Fibroblast of lung (primary cell): ENCODE measurements around the gene WDR27. TPM values are rescaled to one million over a fixed set of nuclear protein-coding genes. Genes with fewer than 3 reads are reported as not detected.

Experiments
- DNase-seq, 2 donors: peaks; one replicate each; pipeline versions ENCODE4 v3.0.0 to v3.0.0-alpha.2; 2010; ENCODE audit warnings: low read depth in 2 of 2
- H2AFZ ChIP-seq: 2 replicates; pipeline ENCODE4 v1.5.1; 2012; ENCODE audit warnings: low read length, control low read depth, inconsistent platforms
- H3K27ac ChIP-seq: 2 replicates; pipeline ENCODE4 v1.5.1; 2011; ENCODE audit warnings: low read length, control low read depth; ENCODE audit not compliant: insufficient read depth
- H3K27me3 ChIP-seq: 2 replicates; pipeline ENCODE4 v1.5.1; 2011; ENCODE audit warnings: mild to moderate bottlenecking, low read length; ENCODE audit not compliant: control insufficient read depth, insufficient read depth
- H3K36me3 ChIP-seq: 2 replicates; pipeline ENCODE4 v1.5.1; 2011; ENCODE audit warnings: low read length; ENCODE audit not compliant: control insufficient read depth, insufficient read depth
- H3K4me1 ChIP-seq: 2 replicates; pipeline ENCODE4 v1.5.1; 2011; ENCODE audit warnings: low read length; ENCODE audit not compliant: control insufficient read depth, insufficient read depth; ENCODE audit errors: extremely low read depth
- H3K4me2 ChIP-seq: 2 replicates; pipeline ENCODE4 v1.5.1; 2011; ENCODE audit warnings: low read length, control low read depth; ENCODE audit not compliant: insufficient read depth; ENCODE audit errors: extremely low read depth
- H3K4me3 ChIP-seq, 4 experiments: fragments of 200-600 bp in 1 of 4; sonication (generic) in 1 of 4; replicated peaks in 1 of 4; 2 replicates each; pipeline ENCODE4 v1.5.1; 2011 to 2016; ENCODE audit warnings: low read length in 4 of 4, low read depth in 3 of 4, mild to moderate bottlenecking in 3 of 4, control low read depth in 2 of 4, inconsistent platforms in 1 of 4, mixed read lengths in 1 of 4; ENCODE audit not compliant: insufficient read depth in 1 of 4; ENCODE audit errors: control extremely low read depth in 1 of 4
- H3K79me2 ChIP-seq: 2 replicates; pipeline ENCODE4 v1.5.1; 2012; ENCODE audit warnings: mild to moderate bottlenecking, low read length, inconsistent platforms; ENCODE audit not compliant: control insufficient read depth, insufficient read depth
- H3K9ac ChIP-seq: 2 replicates; pipeline ENCODE4 v1.5.1; 2011; ENCODE audit warnings: mild to moderate bottlenecking, low read length, control low read depth; ENCODE audit not compliant: insufficient read depth
- H3K9me3 ChIP-seq: 2 replicates; pipeline ENCODE4 v1.5.1; 2012; ENCODE audit warnings: low read depth, low read length; ENCODE audit not compliant: control insufficient read depth, insufficient read depth
- H4K20me1 ChIP-seq: 2 replicates; pipeline ENCODE4 v1.5.1; 2011; ENCODE audit warnings: low read length; ENCODE audit not compliant: control insufficient read depth, insufficient read depth; ENCODE audit errors: extremely low read depth
- CTCF ChIP-seq, 2 donors: IDR thresholded peaks in 1 of 2; conservative IDR thresholded peaks in 1 of 2; 1 replicate in 1 of 2; 2 replicates in 1 of 2; pipeline ENCODE4 v1.5.1; 2011 to 2012; ENCODE audit warnings: low read length in 2 of 2, control low read depth in 1 of 2, inconsistent platforms in 1 of 2, low read depth in 1 of 2, mild to moderate bottlenecking in 1 of 2
- EZH2 ChIP-seq: IDR thresholded peaks from 2 replicates; pipeline ENCODE4 v1.5.1; 2012; ENCODE audit warnings: low read length, control low read depth, mild to moderate bottlenecking; ENCODE audit errors: missing control alignments
- polyA plus RNA-seq, 2 donors: library from polyadenylated mRNA; depleted of rRNA in 1 of 2; stranded (reverse) in 1 of 2; unstranded in 1 of 2; fragments of >200 nt; gene quantifications; 2 replicates each; pipeline ENCODE4 v1.2.1, GENCODE V29; 2011 to 2012; ENCODE audit warnings: missing spikeins in 1 of 2
- total RNA-seq: library from RNA; depleted of rRNA; stranded (reverse); fragments of >200 nt; gene quantifications from 2 replicates; pipeline ENCODE4 v1.2.1, GENCODE V29; 2014

WDR27 gene
- total and polyA plus RNA-seq, 2 donors (not counting 1 experiment from before 2014, with no cell fraction given): 8.8 to 23.3 TPM

DNA sequence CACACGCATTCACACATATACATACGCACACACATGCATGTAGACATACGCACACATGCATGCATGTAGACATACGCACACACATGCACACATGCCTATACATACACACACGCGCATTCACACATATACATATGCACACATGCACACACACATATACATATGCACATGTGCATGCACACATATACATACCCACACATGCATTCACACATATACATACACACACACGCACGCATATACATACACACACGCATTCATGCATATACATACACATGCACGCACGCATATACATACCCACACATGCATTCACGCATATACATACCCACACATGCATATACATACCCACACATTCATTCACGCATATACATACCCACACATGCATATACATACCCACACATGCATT lies 80.5 kb downstream of the WDR27 start:
- H3K36me3 ChIP-seq: no peaks in the 10 kb centered on the region
- H4K20me1 ChIP-seq: no peaks in the 10 kb centered on the region
- no peaks in the 10 kb centered on the region for H3K9me3 ChIP-seq
- H3K9ac ChIP-seq: no peak overlapping the region
- no peak overlapping the region for H3K27ac ChIP-seq
- peaks cover 15% of the 10 kb centered on the region for H3K4me1 ChIP-seq
- no peaks in the 10 kb centered on the region for H3K79me2 ChIP-seq
- H3K4me2 ChIP-seq: no peak overlapping the region
- no peak for TF ChIP-seq CTCF (conservative IDR thresholded peaks at IDR 0.05 in 1 of 2, IDR thresholded peaks at IDR 0.05 in 1 of 2; ENCODE audit: low read depth in 1 of 2, low read length in 2 of 2)
- TF ChIP-seq EZH2: no peak
- no peak overlapping the region for H3K4me3 ChIP-seq
- DNase-seq: no peak
- H3K27me3 ChIP-seq: no peaks in the 10 kb centered on the region
- H2AFZ ChIP-seq: no peak overlapping the region

DNA sequence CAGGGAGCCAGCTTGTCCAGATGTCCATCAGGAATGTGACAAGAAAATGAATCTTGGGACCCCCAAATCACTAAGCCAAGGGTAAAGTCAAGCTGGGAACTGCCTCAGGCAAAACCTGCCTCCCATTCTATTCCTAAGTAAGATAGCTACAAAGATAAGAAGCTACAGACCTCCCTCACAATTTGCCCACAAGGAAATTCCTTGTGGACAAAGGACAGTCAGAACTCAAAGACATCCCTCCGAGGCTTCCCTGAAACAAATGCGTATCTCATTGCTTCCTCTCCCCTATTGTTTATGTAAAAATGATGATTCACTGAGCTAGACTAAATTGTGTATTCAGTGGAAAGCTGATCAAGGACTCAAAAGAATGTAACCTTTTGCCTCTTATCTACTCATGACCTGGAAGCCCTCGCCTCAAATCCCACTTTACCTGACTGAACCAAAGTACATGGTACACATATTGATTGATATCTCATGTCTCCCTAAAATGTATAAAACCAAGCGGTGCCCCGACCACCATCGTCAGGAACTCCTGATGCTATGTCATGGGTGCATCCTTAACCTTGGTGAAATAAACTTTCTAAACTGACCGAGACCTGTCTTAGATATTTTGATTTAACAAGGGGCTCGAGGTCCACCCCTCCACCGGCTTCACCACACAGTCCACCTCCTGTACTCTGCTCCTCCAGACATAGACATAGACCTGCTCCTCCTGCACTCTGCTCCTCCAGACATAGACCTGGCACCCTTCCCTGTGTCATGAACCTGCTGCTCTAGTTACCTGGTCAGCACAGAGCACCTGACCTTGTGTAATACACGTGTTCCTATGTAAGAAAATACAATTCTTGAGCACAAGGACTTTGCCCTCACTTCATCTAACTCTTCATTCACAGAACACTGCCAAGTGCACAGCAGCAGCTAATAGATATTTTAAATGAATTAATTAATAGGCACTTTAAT lies 81.4 kb downstream of the WDR27 start:
- Histone ChIP-seq H3K79me2 (no peaks in the 10 kb centered on the region), H3K4me2 (peak overlapping the region; percentile 60), H3K36me3 (no peaks in the 10 kb centered on the region), H3K9me3 (no peaks in the 10 kb centered on the region), H4K20me1 (no peaks in the 10 kb centered on the region), H3K4me1 (peaks cover 15% of the 10 kb centered on the region), H2AFZ (no peak overlapping the region), H3K4me3 (no peak overlapping the region), H3K27me3 (no peaks in the 10 kb centered on the region), H3K27ac (peak overlapping the region; percentile 47), H3K9ac (no peak overlapping the region)
- DNase-seq: peak; percentile 38 to 83
- no peak for TF ChIP-seq EZH2
- no peak for TF ChIP-seq CTCF (conservative IDR thresholded peaks at IDR 0.05 in 1 of 2, IDR thresholded peaks at IDR 0.05 in 1 of 2; ENCODE audit: low read depth in 1 of 2, low read length in 2 of 2)

- TF ChIP-seq CTCF (conservative IDR thresholded peaks at IDR 0.05 in 1 of 2, IDR thresholded peaks at IDR 0.05 in 1 of 2; ENCODE audit: low read depth in 1 of 2, low read length in 2 of 2) (no peak), EZH2 (no peak)
- peak; percentile 14 to 47 for DNase-seq
Observed at GRCh38 chr6:169619650-169620049, 82.2 kb downstream of the WDR27 start.

More at GRCh38 chr6:169619650-169620049, 82.2 kb downstream of the WDR27 start:
- H3K9ac ChIP-seq: no peak overlapping the region
- H2AFZ ChIP-seq: no peak overlapping the region
- peak overlapping the region; percentile 48 for H3K4me2 ChIP-seq
- no peaks in the 10 kb centered on the region for H3K36me3 ChIP-seq
- H3K9me3 ChIP-seq: no peaks in the 10 kb centered on the region
- H4K20me1 ChIP-seq: no peaks in the 10 kb centered on the region
- no peak overlapping the region for H3K4me3 ChIP-seq
- peak overlapping the region; percentile 53 for H3K27ac ChIP-seq
- H3K27me3 ChIP-seq: no peaks in the 10 kb centered on the region
- no peaks in the 10 kb centered on the region for H3K79me2 ChIP-seq
- H3K4me1 ChIP-seq: peaks cover 15% of the 10 kb centered on the region
